GM21423 (cell line): ENCODE measurements around the gene BAG5.
A peak's percentile ranks its signal among the peaks of the same experiment; 100 is the strongest.

Experiments used
- ATAC-seq: cut with Tn5 transposase; IDR thresholded peaks from one replicate; pipeline ENCODE4 v1.9.1; 2021; ENCODE audit warnings: mild to moderate bottlenecking, moderate library complexity; ENCODE audit not compliant: unreplicated experiment

The BAG5 gene

DNA sequence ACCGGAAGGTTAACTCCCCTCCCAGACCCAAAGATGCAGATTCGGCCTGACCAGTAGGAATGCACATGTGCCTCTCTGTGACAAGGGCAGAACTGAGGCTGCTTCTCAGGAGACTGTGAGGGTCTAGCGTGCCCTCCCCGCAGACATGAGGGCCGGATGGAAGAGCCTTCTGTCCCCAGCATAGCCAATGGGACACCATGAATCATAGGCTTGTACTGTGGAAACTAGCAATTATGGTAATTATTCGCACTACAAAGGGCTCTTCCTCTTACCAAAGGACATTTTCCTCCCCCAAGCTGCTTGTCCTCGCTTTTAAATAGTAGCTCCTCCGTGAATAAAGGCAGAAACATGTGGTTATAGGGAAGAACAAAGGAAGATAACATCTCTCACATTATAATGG, 6.5 kb upstream of the BAG5 start:
- no peak for ATAC-seq

DNA sequence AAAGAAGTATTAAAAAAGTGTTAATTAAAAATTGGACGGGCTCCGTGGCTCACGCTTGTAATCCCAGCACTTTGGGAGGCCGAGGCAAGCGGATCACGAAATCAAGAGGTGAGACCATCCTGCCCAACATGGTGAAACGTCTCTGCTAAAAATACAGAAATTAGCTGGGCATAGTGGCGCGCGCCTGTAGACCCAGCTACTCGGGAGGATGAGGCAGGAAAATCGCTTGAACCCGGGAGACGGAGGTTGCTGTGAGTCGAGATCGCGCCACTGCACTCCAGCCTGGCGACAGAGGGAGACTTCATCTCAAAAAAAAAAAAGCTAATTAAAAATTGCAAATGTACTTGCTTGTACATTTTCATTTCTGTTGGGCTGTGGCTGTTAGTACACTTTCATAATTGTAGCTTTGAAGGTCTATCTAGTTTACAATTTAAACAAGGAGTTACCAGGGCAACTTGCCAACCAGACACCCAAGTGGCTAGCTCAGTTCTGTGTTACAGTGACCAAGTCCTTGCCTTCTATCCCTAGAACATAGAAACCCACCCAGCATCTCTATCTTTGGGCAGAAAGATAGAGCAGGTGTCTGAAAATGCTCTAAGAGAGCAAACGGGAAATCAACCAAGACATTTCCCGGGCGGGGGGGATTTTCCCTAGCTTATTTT, 1.5 kb upstream of the BAG5 start:
- no peak for ATAC-seq

DNA sequence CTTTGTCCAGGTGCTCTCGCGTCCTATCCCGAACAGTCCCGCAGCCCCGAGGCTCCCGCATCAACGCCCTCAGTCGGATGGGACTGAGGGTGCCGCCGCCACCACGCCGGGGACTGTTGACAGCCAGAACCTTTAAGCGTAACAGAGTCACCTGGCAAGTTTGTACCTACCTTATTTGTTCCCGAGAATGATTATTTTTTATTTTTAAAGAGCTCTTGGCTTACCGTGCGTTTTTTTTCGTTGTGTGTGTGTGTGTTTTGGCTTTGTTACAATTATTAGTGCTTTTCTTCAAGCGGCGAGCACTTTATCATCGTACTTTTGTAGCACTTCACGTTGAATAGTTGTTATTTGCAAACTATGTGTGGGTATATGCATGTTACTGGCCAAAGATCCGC, 766 bp upstream of the BAG5 start:
- no peak for ATAC-seq

DNA sequence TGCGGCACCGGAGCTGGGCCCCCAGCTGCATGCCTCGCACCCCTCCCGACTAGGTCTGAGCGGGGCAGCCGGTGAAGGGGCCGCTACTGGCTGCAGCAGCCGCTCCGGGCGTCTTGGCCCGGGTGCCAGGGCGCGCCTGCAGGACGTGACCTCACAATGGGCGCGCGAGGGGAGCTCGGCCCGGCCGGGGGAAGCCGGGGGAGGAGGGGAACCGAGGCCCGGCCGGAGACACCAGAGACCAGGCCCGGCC, 353 bp downstream of the BAG5 start:
- ATAC-seq, result peak; percentile 43

DNA sequence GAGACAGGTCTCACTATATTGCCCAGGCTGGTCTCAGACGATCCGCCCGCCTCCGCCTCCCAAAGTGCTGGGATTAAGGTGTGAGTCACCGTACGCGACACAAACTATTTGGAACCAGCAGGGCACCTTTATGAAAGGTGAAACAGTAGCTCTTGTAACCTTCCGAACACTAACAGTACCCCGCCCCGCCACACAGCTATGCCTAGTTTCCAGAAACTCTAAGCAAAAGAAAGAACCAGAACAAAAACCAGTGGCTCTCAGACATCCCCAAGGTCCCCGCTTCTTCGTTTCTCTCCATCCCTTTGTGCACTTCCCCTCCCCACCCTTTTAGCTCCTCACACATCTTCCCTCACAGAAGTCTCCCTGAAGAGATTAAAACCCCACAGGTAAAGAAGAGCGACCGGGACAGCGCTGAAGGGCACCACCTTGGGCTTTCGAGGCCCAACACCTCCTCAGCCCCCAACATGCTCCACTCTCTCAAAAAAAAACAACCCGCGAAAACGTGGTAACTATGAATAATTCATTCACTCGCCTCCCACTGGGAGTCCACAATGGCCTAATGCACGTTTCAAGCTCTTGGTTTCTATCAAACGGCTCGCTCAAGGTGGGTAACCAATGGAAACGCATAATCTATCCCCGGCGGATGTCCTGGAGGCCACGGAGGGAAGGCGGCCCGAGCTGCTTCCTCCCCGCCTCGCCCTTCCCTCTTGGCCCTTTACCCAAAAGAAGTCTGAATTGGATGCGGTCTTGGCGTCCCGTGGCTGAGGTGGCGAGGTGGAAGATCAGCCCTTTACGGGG, 877 bp downstream of the BAG5 start:
- ATAC-seq, result peak; percentile 15

DNA sequence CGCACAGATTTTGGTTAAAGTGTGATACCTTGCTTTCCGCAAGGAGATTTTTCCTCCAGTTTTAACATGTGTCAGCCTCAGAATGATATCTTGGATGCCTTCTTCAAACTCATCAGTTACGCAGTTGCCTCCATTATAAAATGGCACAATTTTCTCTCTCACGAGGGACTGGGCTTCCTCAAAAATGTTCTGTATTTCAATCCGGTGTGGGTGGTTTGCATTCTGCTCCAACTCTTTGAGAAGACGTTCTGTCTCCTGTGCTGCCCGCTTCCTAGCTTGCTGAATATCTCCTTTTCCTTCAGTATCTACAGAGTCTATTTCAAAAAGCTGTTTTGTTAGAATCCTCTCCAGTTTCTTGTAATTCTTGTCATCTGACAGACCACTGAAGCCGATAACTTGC, 1.8 kb downstream of the BAG5 start:
- no peak for ATAC-seq

DNA sequence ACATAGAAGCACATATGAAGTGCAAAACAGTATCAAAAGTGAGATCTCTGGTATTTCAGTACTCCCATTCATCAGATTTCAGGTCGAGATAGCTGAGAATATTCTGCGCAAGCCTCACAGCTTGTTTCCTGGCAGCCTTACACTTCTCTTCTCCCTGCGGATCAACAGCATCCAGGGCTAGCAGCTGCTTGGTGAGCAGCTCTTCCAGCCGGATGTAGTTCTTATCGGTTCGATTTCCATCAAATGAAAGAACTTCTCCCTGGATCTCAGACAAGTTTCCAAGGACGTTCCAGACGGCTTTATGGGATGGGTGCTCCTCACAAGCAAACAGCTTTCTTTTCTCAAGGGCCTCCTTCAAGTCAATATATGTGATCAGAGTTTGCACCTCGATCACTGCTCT, 2.7 kb downstream of the BAG5 start:
- ATAC-seq, result no peak

DNA sequence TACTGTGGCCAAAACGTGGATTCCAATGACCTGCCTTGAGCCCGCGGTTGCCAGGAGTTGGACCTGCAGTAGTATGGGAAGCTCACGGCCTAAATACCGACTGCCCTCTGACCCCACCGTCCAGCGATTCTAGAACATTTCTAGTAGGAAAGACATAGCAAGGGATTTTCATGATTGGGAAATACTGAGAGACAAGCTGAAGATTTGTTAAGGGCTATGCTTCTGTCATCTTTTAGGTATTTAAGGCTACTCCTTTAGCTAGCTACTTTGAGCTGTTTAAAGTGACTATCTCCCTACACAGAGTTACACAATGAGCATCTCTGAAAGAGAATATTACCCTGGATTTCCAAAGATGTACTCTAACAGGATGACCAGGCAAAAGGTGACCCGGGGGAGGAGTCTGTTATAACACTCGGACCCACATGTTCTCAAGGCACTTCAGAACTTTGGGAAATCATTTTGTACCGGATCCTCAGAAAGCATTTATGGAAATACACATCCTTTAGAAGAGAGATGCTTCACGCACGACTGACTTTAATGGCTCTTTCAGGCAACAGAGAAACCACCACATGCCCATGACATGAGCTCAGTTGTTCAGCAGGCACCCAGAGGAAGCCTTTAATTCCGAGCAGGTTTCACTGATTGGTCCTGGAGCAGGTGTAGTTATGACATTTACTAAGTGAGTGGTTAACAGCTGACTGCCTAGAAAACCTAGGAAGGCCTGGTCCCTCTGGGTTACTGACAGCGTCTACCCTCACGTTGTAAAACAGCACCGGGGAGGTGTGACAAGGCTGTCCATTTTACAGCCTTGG, 4.2 kb downstream of the BAG5 start:
- no peak for ATAC-seq

DNA sequence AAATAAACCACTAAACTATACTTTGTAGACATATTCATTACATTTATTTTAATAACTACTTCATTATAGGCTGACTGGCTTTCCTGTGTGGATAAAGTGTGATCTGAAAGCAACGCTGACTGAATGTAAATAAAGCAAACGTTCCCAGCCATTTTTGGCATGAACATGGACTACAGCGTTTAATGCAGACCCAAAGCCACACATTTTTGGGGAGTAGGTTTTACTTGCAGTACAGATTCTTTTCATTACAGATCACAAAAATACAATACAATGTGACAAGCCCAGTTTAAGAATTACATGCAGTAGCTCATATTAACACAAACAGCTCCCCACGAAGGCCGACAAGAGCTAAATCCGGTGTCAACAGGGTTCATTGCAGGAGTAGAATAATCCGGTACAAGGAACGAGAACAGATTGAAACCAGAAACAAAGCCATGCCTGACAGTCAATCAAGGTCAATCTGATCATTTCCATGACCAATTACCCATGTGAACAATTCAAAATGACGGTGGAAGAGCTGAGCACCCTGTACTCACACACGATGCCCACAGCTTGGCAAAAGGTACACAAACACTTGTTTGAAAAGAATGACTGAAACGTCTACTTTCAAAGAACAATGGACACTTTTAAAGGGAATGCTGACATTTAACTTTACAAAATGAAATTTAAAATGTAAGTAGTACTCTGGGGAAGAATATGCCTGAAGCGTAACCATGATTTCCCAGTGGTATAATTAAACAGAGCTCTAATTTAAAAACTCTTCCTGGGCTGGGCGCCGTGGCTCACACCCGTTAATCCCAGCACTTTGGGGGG, 5.3 kb downstream of the BAG5 start:
- ATAC-seq, result no peak

DNA sequence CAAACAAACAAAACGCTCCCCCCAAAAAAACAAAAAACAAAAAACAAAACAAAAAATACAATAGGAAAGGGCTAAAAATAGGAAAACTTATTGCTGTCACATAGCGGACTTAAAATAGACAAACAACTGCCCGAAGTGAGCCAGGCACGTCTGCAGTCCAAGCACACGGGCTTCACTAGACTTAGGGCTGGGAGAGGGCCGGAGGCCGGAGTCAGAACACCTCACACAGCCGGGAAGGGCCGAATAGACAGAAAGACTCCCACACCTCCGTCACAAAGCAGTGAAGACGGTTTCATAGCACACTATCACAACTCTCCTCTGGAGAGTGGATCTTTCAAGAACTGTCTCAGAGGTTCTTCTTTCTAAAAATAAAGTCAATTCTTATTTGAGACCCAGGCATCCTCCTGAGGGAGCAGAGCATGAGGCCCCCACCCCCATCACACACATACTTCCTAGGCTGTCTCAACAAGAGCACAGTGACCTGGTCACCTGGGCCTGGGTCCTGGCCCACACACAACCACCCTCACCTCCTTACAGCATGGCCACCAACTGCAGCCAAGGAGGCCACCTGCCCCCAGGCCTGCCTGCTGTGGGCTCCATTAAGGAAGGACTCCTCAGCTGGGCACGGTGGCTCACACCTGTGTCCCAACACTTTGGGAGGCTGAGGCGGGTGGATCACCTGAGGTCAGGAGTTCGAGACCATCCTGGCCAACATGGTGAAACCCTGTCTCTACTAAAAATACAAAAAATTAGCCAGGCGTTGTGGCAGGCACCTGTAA, 6.7 kb downstream of the BAG5 start:
- no peak for ATAC-seq

DNA sequence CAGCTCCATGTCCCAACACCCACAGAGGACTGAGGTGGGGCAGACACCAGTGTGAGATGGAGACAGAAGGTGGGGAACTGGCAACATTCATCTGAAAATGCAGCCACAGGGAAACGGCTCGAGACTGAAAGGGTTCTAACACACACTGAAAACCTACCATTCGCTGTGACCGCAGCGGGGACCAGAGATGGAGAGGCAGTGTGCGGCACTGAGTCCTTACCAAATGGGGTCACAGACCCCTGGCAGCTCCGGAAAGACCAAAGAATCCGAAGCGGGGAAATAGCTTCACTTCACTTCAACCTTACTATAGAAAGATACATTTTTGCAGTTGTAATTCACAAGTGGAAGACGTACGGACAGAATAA, 9.6 kb downstream of the BAG5 start:
- no peak for ATAC-seq

DNA sequence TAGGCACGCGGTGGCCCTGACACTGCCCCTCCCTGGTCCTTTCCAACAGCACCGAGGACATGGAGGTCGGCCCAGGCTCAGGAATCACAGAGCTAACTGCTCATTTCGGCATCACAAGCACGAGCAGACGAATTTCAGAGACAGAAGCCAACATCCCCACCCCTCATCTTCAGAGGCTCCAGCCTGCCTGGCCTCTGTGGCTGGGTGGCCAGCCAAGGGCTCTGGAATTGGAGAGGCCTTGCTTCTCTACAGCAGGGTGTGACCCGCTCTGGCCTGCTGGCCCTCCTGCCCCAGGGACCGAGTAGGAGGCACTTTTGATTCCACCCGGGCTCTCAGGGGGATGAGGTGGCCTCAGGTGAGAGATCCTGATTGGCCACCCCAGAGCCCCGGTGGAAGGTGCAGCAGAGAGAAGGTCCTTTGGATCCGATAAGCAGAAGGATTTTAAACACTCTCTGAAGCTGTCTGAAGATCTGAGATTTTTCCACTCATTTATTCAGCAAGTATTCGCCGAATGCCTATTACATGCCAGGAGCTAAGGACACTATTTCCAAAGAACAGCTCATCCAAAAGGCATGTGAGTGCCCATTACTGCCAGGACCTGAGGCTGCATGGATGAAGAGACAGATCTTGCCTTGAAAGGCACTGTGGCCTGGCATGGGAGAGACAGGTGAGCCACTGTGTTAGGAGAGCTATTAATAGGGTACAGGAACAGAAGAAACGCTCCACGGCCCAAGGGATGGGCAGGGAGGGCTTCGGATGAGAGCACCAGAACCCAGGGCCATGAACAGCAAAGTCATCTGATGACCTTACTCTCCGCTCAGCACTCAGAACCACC, 10.2 kb downstream of the BAG5 start:
- no peak for ATAC-seq

DNA sequence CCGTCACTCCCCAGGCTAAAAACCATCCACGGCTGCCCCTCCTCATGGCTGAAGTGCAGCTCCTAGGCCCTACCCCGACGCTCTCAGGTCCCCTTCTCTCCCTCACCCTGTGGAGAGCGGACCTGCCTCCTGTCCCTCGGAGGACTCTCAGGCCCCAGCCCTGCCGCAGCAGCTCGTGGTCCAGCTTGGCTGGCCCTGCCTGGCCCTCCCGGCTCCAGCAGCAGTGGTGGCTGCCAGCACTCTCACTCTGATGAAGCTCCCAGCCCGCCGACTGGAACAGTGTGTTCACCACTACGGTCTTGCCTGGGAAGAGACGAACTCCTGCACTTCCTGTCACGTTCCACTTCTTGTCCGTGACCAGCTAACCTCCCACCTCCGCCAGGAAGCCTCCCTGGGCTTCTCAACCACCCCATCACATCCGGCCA, 11.1 kb downstream of the BAG5 start:
- ATAC-seq, result no peak

DNA sequence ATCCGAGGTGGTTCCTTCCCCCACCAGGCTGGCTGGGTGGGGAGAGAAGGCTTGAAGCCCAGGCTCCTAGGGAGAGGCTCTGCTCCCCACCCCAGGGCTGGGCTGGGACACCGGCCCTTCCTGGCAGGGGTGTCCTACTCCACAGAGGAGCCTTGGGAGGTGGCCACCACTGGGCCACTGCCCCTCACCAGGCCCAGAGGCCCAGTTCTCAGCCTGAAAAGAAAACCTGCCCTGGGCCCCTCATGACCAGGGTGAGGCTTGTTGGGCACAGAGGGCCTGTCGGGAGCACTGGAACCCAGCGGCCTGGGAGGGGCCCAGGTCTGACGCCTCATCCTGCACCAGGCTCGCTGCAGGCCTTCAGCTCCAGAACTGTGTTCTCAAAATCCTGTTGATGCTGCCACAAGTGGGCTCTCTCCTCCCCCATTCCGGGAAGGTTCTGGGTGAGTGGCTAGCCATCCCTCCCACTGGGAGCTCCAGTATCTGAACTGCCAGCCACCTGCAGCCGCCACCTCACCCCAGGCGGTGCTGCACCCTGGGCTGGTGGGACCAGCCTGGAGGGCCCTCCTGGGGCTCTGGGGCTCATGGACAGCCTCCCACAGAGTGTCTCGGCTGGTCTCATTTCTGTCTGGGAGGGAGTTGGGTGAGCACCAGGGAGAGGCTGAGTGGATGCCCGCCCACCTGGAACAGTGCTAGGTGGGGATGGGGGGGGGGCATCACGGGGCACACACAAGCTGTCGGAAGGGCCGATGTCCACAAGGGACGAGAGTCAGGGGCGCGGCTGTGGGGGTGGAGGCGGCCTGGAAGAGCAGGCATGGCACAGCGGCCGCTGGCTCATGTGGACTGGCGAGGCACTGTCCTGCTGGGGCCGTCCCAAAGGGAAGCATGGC, 11.8 kb downstream of the BAG5 start:
- no peak for ATAC-seq

DNA sequence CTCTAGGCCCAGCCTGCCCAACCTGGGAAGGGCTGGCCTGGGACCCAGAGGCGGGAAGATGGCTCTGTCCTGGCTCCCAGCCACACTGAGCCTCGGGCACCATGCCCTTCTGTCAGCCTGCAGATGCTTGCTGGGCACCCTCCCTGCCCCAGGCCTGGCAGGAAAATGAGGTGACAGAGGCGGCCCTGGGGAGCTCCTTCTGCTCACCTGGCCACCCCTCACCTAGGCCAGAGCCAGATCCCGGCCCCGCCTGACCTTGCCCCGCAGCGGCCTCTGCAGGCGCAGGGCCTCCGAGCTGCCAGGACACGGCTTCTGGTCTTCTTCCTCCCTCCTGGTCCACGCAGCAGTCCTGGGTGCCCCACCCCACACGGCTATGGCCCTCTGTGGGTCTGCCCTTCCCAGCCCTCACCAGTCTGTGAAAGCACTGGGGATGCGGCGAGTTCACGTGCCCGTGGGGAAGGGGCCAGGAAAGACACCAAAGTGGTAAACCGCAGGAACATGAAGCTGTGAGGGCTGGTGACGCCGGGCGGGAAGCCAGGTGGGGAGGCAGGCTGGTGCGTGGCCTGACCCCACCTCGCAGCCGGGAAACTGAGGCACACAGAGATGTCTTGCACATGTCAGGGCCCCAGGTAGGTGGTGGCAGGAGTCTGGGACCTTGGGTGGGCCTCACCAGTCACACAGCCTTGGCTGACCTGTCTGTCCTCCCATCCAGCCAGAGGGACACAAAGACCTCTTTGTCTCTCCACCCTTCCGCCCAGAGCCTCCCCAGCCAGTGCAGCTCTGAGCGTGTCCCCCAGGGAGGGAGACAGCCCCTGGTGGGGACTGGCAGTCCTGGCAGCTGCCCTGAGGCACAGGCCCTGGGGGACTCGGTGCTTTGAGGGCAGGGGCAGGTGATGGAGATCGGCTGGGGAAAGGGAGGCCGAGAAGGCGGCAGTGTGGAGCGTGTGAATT, 12.8 kb downstream of the BAG5 start:
- ATAC-seq, result no peak

DNA sequence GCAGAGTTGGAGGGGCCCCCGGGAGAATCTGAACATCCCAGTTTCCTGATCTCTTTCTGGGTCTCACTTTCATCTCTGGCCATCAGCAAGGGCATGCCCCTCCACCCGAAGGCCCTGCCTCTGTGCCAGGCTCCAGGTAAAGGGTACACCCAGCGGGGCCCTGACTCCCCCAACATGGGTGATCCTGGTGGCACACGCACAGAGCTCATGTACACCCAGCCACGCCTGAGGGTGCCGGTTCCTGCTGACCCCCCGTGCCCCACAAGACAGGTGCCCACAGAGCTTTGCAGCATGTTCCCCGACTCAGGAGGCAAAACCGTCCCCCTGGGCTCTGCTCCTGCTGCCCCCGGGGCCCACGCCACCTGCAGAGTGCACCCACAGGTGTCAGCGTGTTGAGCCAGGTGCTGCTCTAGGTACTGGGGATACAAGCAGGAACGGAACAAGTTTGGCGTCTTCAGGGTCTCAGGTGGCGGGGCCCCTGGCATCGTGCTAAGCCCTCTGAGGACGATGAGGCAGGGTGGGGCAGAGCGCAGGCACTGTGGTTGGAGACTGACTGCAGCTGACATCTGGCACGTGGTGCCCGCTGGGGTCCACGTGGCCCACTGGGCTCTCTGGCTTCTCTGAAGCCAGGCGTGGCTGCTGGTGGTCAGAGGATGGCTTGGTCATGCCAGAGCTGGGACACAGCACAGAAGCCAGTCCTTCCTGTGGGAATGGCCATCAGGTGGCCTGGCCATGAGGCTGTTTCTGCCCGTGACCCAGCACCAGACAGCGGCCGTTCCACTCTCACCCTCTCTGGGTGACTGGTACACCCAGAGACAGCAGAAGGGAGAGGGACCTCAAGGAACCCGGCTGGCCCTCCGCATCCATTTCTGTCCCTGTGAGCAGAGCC, 13.8 kb downstream of the BAG5 start:
- ATAC-seq, result no peak
